HCT116 (cell line): ENCODE results near the gene FAM227B. TPM values are rescaled to one million over a fixed set of nuclear protein-coding genes. Genes with fewer than 3 reads are reported as not detected.

Experiments
- ATAC-seq: fragments of 200-7000 bp; cut with Tn5 transposase; 2 replicates; pipeline ENCODE4 v1.9.1; 2020; ENCODE audit warnings: mild to moderate bottlenecking, moderate library complexity
- BruUV-seq: library from RNA; stranded (reverse); fragments of 400-500 nt; replicated peaks from 2 replicates; lab custom pipeline; 2021; lab: Mats Ljungman, UMichigan
- CTCF ChIA-PET: fragments of 300-600 bp; sonication (Branson Sonifier 250); formaldehyde crosslinking; loops from one replicate; lab custom pipeline; 2021; ENCODE audit warnings: antibody characterized with exemption; lab: Charles Lee
- POLR2A ChIA-PET: fragments of 300-600, 350-600 bp; sonication (Branson Sonifier 250); formaldehyde crosslinking; loops from one replicate; lab custom pipeline; 2021; ENCODE audit warnings: antibody characterized with exemption; lab: Charles Lee
- RAD21 ChIA-PET, 2 experiments: fragments of 300-600 bp; sonication (Branson Sonifier 250); formaldehyde crosslinking; loops; one replicate each; lab custom pipeline; 2023; ENCODE audit warnings: low total read pairs in 2 of 2; ENCODE audit not compliant: uncharacterized antibody in 2 of 2, unreplicated experiment in 2 of 2, low non-redundant PET in 1 of 2; lab: Charles Lee
- DNase-seq: peaks from one replicate; pipeline ENCODE4 v3.0.0-alpha.2; 2010; ENCODE audit warnings: low read depth, low spot score
- H2AFZ ChIP-seq: fragments of 200-600 bp; shearing (Covaris generic), sonication (generic); 2 replicates; pipeline ENCODE4 v1.6.1; 2017; ENCODE audit warnings: low read depth, mixed run types, mixed read lengths, antibody characterized with exemption, low read length; ENCODE audit not compliant: poor library complexity, severe bottlenecking
- H3K27ac ChIP-seq: 2 replicates; pipeline ENCODE4 v1.5.1; 2012; ENCODE audit warnings: low read depth, low read length
- H3K27me3 ChIP-seq: fragments of 200-600 bp; sonication (generic); 2 replicates; pipeline ENCODE4 v1.6.1; 2016; ENCODE audit warnings: mixed run types, low read length, mixed read lengths; ENCODE audit not compliant: insufficient read depth
- H3K36me3 ChIP-seq, 2 experiments: fragments of 200-500 bp in 1 of 2; fragments of 200-600 bp in 1 of 2; sonication (Bioruptor generic) in 1 of 2; sonication (generic) in 1 of 2; 2 replicates each; pipeline versions ENCODE4 v1.5.1 to v1.6.1; 2014 to 2016; ENCODE audit warnings: low read length in 2 of 2, inconsistent platforms in 1 of 2, mixed read lengths in 1 of 2, mixed run types in 1 of 2; ENCODE audit not compliant: insufficient read depth in 2 of 2, control insufficient read depth in 1 of 2
- H3K4me1 ChIP-seq, 2 experiments: fragments of 200-600 bp in 1 of 2; sonication (generic) in 1 of 2; 2 replicates each; pipeline versions ENCODE4 v1.5.1 to v1.6.1; 2012 to 2017; ENCODE audit warnings: low read length in 2 of 2, inconsistent platforms in 1 of 2, mild to moderate bottlenecking in 1 of 2, mixed read lengths in 1 of 2, mixed run types in 1 of 2, moderate library complexity in 1 of 2; ENCODE audit not compliant: insufficient read depth in 2 of 2, control insufficient read depth in 1 of 2
- H3K4me2 ChIP-seq: fragments of 200-600 bp; sonication (generic); 2 replicates; pipeline ENCODE4 v1.6.1; 2017; ENCODE audit warnings: mixed run types, low read length, mixed read lengths
- H3K4me3 ChIP-seq, 2 experiments: fragments of 200-600 bp in 1 of 2; sonication (generic) in 1 of 2; replicated peaks in 1 of 2; 2 replicates each; pipeline ENCODE4 v1.5.1; 2011 to 2016; ENCODE audit warnings: low read length in 2 of 2, control low read depth in 1 of 2, low read depth in 1 of 2, mild to moderate bottlenecking in 1 of 2, mixed read lengths in 1 of 2, mixed run types in 1 of 2
- H3K79me2 ChIP-seq: fragments of 200-600 bp; sonication (generic); 2 replicates; pipeline ENCODE4 v1.6.1; 2017; ENCODE audit warnings: mild to moderate bottlenecking, mixed run types, low read length, moderate library complexity, mixed read lengths; ENCODE audit not compliant: insufficient read depth
- H3K9ac ChIP-seq: fragments of 200-600 bp; sonication (generic); 2 replicates; pipeline ENCODE4 v1.6.1; 2016; ENCODE audit warnings: low read length, mixed read lengths
- H3K9me2 ChIP-seq: fragments of 200-600 bp; sonication (generic), shearing (Covaris generic); 2 replicates; pipeline ENCODE4 v1.6.1; 2017; ENCODE audit warnings: mixed run types, mild to moderate bottlenecking, moderate library complexity; ENCODE audit not compliant: insufficient read depth
- H3K9me3 ChIP-seq, 2 experiments: fragments of 200-500 bp in 1 of 2; fragments of 200-600 bp in 1 of 2; sonication (Bioruptor generic) in 1 of 2; sonication (generic) in 1 of 2; 2 replicates each; pipeline ENCODE4 v1.6.1; 2014 to 2017; ENCODE audit warnings: low read length in 2 of 2, mixed read lengths in 2 of 2, inconsistent platforms in 1 of 2, low read depth in 1 of 2, mild to moderate bottlenecking in 1 of 2, mixed run types in 1 of 2, moderate library complexity in 1 of 2; ENCODE audit not compliant: control insufficient read depth in 1 of 2, insufficient read depth in 1 of 2
- H4K20me1 ChIP-seq: fragments of 200-600 bp; sonication (generic), shearing (Covaris generic); 2 replicates; pipeline ENCODE4 v1.6.1; 2017; ENCODE audit warnings: mixed run types, mild to moderate bottlenecking, moderate library complexity; ENCODE audit not compliant: insufficient read depth
- ATF3 ChIP-seq: IDR thresholded peaks from 2 replicates; pipeline ENCODE4 v1.6.1; 2012
- CBX3 ChIP-seq: IDR thresholded peaks from 2 replicates; pipeline ENCODE4 v1.6.1; 2012; ENCODE audit warnings: low read depth
- CEBPB ChIP-seq: IDR thresholded peaks from 2 replicates; pipeline ENCODE4 v1.6.1; 2012; ENCODE audit warnings: low read depth
- CTCF ChIP-seq, 3 experiments: fragments of 200-600 bp in 1 of 3; sonication (generic) in 1 of 3; IDR thresholded peaks in 2 of 3; conservative IDR thresholded peaks in 1 of 3; 2 replicates each; pipeline ENCODE4 v1.5.1; 2012 to 2017; ENCODE audit warnings: low read depth in 2 of 3, low read length in 2 of 3, antibody characterized with exemption in 1 of 3, borderline replicate concordance in 1 of 3, control low read depth in 1 of 3, mild to moderate bottlenecking in 1 of 3, mixed read lengths in 1 of 3, mixed run types in 1 of 3, moderate library complexity in 1 of 3; ENCODE audit not compliant: insufficient read depth in 1 of 3
- EGR1 ChIP-seq: IDR thresholded peaks from 2 replicates; pipeline ENCODE4 v1.6.1; 2012; ENCODE audit warnings: low read depth
- ELF1 ChIP-seq: IDR thresholded peaks from 2 replicates; pipeline ENCODE4 v1.6.1; 2012; ENCODE audit warnings: low read depth, borderline replicate concordance
- REST ChIP-seq: IDR thresholded peaks from 2 replicates; pipeline ENCODE4 v1.6.1; 2012; ENCODE audit warnings: low read depth
- SIN3A ChIP-seq: IDR thresholded peaks from 2 replicates; pipeline ENCODE4 v1.6.1; 2012; ENCODE audit warnings: low read depth
- SP1 ChIP-seq: IDR thresholded peaks from 2 replicates; pipeline ENCODE4 v1.6.1; 2012; ENCODE audit warnings: low read depth
- SRF ChIP-seq: IDR thresholded peaks from 2 replicates; pipeline ENCODE4 v1.6.1; 2012; ENCODE audit warnings: low read depth
- TCF7L2 ChIP-seq: IDR thresholded peaks from 2 replicates; pipeline ENCODE4 v1.7.0; 2011; ENCODE audit warnings: borderline replicate concordance, inconsistent platforms; ENCODE audit not compliant: insufficient read depth, insufficient read length; ENCODE audit errors: extremely low read depth
- YY1 ChIP-seq: IDR thresholded peaks from 2 replicates; pipeline ENCODE4 v1.6.1; 2011; ENCODE audit warnings: low read length, low read depth, moderate library complexity, mild to moderate bottlenecking; ENCODE audit not compliant: insufficient replicate concordance; ENCODE audit errors: extremely low read depth
- ZFX ChIP-seq: fragments of 450-650 bp; IDR thresholded peaks from 2 replicates; pipeline ENCODE4 v1.6.1; 2017
- ZNF274 ChIP-seq: fragments of 200-500 bp; sonication (Bioruptor generic); IDR thresholded peaks from 2 replicates; pipeline ENCODE4 v1.6.1; 2014; ENCODE audit warnings: mild to moderate bottlenecking, low read depth, low read length, inconsistent platforms
- intact Hi-C: fragments of 100-400 bp; cut with micrococcal nuclease; formaldehyde crosslinking; loops from 2 replicates; pipeline ENCODE4 v1.10.0; 2022
- total RNA-seq: library from RNA; stranded (reverse); gene quantifications from one replicate; pipeline ENCODE4 v1.2.1, GENCODE V29; 2021; ENCODE audit not compliant: unreplicated experiment

FAM227B gene
- total RNA-seq, 1 experiment from 2014 or later = 6.9 TPM

GRCh38 chr15:49589030-49589429 lies 31.6 kb downstream of the FAM227B start:
- no peak for DNase-seq
- Histone ChIP-seq H3K4me1 (no peaks in the 10 kb centered on the region), H3K4me2 (no peak overlapping the region), H3K36me3 (no peaks in the 10 kb centered on the region), H3K9me3 (no peaks in the 10 kb centered on the region), H3K4me3 (no peak overlapping the region), H3K9ac (no peak overlapping the region), H3K79me2 (no peaks in the 10 kb centered on the region), H2AFZ (no peak overlapping the region), H3K9me2 (no peaks in the 10 kb centered on the region), H4K20me1 (no peaks in the 10 kb centered on the region), H3K27ac (no peak overlapping the region), H3K27me3 (no peaks in the 10 kb centered on the region)
- ChIA-PET RAD21 (no interaction called here), POLR2A (no interaction called here), CTCF (no interaction called here)
- no peak for ATAC-seq
- intact Hi-C loops = loop anchor here (10.0 kb wide), 1 partner anchor 64 kb away; no protein-coding TSS in a partner anchor
- TF ChIP-seq TCF7L2 = no peak
- TF ChIP-seq CBX3 = no peak
- TF ChIP-seq EGR1 = no peak
- TF ChIP-seq ZFX = no peak
- no peak for TF ChIP-seq SIN3A
- TF ChIP-seq ELF1 = no peak
- TF ChIP-seq ATF3 = no peak
- no peak for TF ChIP-seq ZNF274
- no peak for TF ChIP-seq CEBPB
- no peak for TF ChIP-seq YY1
- no peak for TF ChIP-seq SRF
- no peak for TF ChIP-seq CTCF (IDR thresholded peaks at IDR 0.05 in 2 of 3, conservative IDR thresholded peaks at IDR 0.05 in 1 of 3; ENCODE audit: borderline replicate concordance in 1 of 3, insufficient read depth in 1 of 3, low read depth in 2 of 3, low read length in 2 of 3)
- TF ChIP-seq REST = no peak
- TF ChIP-seq SP1 = no peak
- BruUV-seq = no TSS peak
